MM.1S (cell line): ENCODE measurements around the gene OR9I1.

Experiments used
- DNase-seq: peaks from one replicate; pipeline ENCODE4 v3.0.0-alpha.2; 2015
- H2AFZ ChIP-seq: fragments of 300-600 bp; sonication (generic); 2 replicates; pipeline ENCODE4 v1.6.0; 2016; ENCODE audit warnings: antibody characterized with exemption, low read length
- H3F3A ChIP-seq: fragments of 300-600 bp; sonication (generic); 2 replicates; pipeline ENCODE4 v1.6.1; 2016; ENCODE audit warnings: mild to moderate bottlenecking, antibody characterized with exemption, low read length, moderate library complexity, mixed read lengths; ENCODE audit not compliant: insufficient read depth
- H3K27ac ChIP-seq: fragments of 300-600 bp; sonication (generic); 2 replicates; pipeline ENCODE4 v1.5.1; 2016; ENCODE audit warnings: mild to moderate bottlenecking, low read length
- H3K27me3 ChIP-seq: fragments of 300-600 bp; sonication (generic); replicated peaks from 2 replicates; pipeline ENCODE4 v1.6.0; 2016; ENCODE audit warnings: low read length; ENCODE audit not compliant: insufficient read depth
- H3K36me3 ChIP-seq: fragments of 300-600 bp; sonication (generic); replicated peaks from 2 replicates; pipeline ENCODE4 v1.6.1; 2016; ENCODE audit warnings: mild to moderate bottlenecking, low read length, mixed read lengths; ENCODE audit not compliant: insufficient read depth
- H3K4me1 ChIP-seq: fragments of 300-600 bp; sonication (generic); 2 replicates; pipeline ENCODE4 v1.6.1; 2016; ENCODE audit warnings: low read length, mixed read lengths
- H3K4me2 ChIP-seq: fragments of 300-600 bp; sonication (generic); 2 replicates; pipeline ENCODE4 v1.6.0; 2016; ENCODE audit warnings: low read depth, low read length
- H3K4me3 ChIP-seq: fragments of 300-600 bp; sonication (generic); 2 replicates; pipeline ENCODE4 v1.5.1; 2016; ENCODE audit warnings: low read length, mixed read lengths
- H3K79me2 ChIP-seq: fragments of 300-600 bp; sonication (generic); 2 replicates; pipeline ENCODE4 v1.6.1; 2016; ENCODE audit warnings: mixed run types, low read length, mixed read lengths
- H3K9ac ChIP-seq: fragments of 300-600 bp; sonication (generic); 2 replicates; pipeline ENCODE4 v1.6.1; 2016; ENCODE audit warnings: low read length, mixed read lengths
- H3K9me2 ChIP-seq: fragments of 300-600 bp; sonication (generic); replicated peaks from 2 replicates; pipeline ENCODE4 v1.6.1; 2016; ENCODE audit warnings: mild to moderate bottlenecking, low read length, mixed read lengths; ENCODE audit not compliant: insufficient read depth
- H3K9me3 ChIP-seq: fragments of 300-600 bp; sonication (generic); replicated peaks from 2 replicates; pipeline ENCODE4 v1.6.1; 2016; ENCODE audit warnings: mild to moderate bottlenecking, low read length, mixed read lengths; ENCODE audit not compliant: insufficient read depth
- H4K20me1 ChIP-seq: fragments of 300-600 bp; sonication (generic); 2 replicates; pipeline ENCODE4 v1.6.1; 2016; ENCODE audit warnings: mild to moderate bottlenecking, low read length, moderate library complexity, mixed read lengths; ENCODE audit not compliant: insufficient read depth
- EZH2 ChIP-seq: fragments of 300-600 bp; sonication (generic); optimal IDR thresholded peaks from 2 replicates; pipeline ENCODE3; 2017; ENCODE audit warnings: low read depth, mild to moderate bottlenecking, antibody characterized with exemption, low read length, mixed read lengths
- EZH2phosphoT487 ChIP-seq: fragments of 300-600 bp; sonication (generic); IDR thresholded peaks from 2 replicates; pipeline ENCODE4 v1.6.1; 2018; ENCODE audit warnings: antibody characterized with exemption, low read length
- TF ChIP-seq, protein P1 (sequence below): fragments of 300-600 bp; sonication (generic); IDR thresholded peaks from 2 replicates; pipeline ENCODE4 v1.5.1; 2016; ENCODE audit warnings: antibody characterized with exemption, low read length, mixed read lengths

OR9I1 gene

GRCh38 chr11:58135171-58135570, 9.8 kb upstream of the OR9I1 start:
- TF ChIP-seq, protein P1, sequence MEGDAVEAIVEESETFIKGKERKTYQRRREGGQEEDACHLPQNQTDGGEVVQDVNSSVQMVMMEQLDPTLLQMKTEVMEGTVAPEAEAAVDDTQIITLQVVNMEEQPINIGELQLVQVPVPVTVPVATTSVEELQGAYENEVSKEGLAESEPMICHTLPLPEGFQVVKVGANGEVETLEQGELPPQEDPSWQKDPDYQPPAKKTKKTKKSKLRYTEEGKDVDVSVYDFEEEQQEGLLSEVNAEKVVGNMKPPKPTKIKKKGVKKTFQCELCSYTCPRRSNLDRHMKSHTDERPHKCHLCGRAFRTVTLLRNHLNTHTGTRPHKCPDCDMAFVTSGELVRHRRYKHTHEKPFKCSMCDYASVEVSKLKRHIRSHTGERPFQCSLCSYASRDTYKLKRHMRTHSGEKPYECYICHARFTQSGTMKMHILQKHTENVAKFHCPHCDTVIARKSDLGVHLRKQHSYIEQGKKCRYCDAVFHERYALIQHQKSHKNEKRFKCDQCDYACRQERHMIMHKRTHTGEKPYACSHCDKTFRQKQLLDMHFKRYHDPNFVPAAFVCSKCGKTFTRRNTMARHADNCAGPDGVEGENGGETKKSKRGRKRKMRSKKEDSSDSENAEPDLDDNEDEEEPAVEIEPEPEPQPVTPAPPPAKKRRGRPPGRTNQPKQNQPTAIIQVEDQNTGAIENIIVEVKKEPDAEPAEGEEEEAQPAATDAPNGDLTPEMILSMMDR = no peak
- TF ChIP-seq EZH2phosphoT487 (no peak), EZH2 (no peak)
- H3K36me3 ChIP-seq = no peaks in the 10 kb centered on the region
- H3K9ac ChIP-seq = no peak overlapping the region

DNA sequence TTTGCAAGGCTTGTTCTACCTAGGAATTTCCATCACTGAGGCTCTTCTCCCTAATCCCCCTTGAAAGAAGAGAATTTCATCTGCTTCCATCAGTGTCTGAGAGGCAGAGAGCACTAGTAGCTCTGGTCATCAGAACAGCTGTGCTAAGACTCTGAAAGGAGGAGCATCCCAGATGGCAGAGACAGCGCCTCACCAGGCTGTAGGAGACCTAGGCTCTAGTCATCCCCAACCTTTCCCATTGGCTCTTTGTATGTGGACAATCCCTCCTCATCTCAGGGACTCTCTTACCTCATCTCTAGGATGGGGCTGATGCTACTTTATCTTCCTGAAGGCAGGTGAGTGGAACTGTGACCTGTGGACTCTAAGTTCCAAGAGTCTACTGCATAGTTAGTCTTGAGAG, 8.8 kb upstream of the OR9I1 start:
- no peak for DNase-seq
- TF ChIP-seq, protein P1 = no peak
- TF ChIP-seq EZH2 (no peak), EZH2phosphoT487 (no peak)
- Histone ChIP-seq H3K4me3 (no peak overlapping the region), H3K9me2 (no peaks in the 10 kb centered on the region), H3K27me3 (no peaks in the 10 kb centered on the region), H3K9me3 (no peaks in the 10 kb centered on the region), H2AFZ (no peak overlapping the region), H3K4me1 (no peaks in the 10 kb centered on the region), H3K79me2 (no peaks in the 10 kb centered on the region), H3K27ac (no peak overlapping the region), H3K36me3 (no peaks in the 10 kb centered on the region), H4K20me1 (no peaks in the 10 kb centered on the region), H3F3A (no peaks in the 10 kb centered on the region), H3K9ac (no peak overlapping the region), H3K4me2 (no peak overlapping the region)

More at GRCh38 chr11:58135171-58135570, 9.8 kb upstream of the OR9I1 start:
- Histone ChIP-seq H3K4me2 (no peak overlapping the region), H4K20me1 (no peaks in the 10 kb centered on the region), H3K27ac (no peak overlapping the region), H2AFZ (no peak overlapping the region), H3K9me3 (no peaks in the 10 kb centered on the region), H3K4me3 (no peak overlapping the region), H3F3A (no peaks in the 10 kb centered on the region), H3K9me2 (no peaks in the 10 kb centered on the region), H3K27me3 (no peaks in the 10 kb centered on the region), H3K4me1 (no peaks in the 10 kb centered on the region), H3K79me2 (no peaks in the 10 kb centered on the region)
- no peak for DNase-seq

- DNase-seq = no peak
- TF ChIP-seq, protein P1 = no peak
- TF ChIP-seq EZH2phosphoT487 (no peak), EZH2 (no peak)
Measured at GRCh38 chr11:58133309-58134076, 8.2 kb upstream of the OR9I1 start.

More at GRCh38 chr11:58133309-58134076, 8.2 kb upstream of the OR9I1 start:
- H4K20me1 ChIP-seq = no peaks in the 10 kb centered on the region
- H3K4me3 ChIP-seq = no peak overlapping the region
- no peaks in the 10 kb centered on the region for H3F3A ChIP-seq
- no peaks in the 10 kb centered on the region for H3K9me3 ChIP-seq
- no peak overlapping the region for H3K27ac ChIP-seq
- no peaks in the 10 kb centered on the region for H3K9me2 ChIP-seq
- no peak overlapping the region for H3K4me2 ChIP-seq
- H3K79me2 ChIP-seq = no peaks in the 10 kb centered on the region
- H3K4me1 ChIP-seq = no peaks in the 10 kb centered on the region
- H2AFZ ChIP-seq = no peak overlapping the region
- H3K27me3 ChIP-seq = no peaks in the 10 kb centered on the region
- H3K36me3 ChIP-seq = no peaks in the 10 kb centered on the region
- H3K9ac ChIP-seq = no peak overlapping the region
